Fibroblast of lung (primary cell): ENCODE results near the gene PALLD. TPM values are rescaled to one million over a fixed set of nuclear protein-coding genes. Genes with fewer than 3 reads are reported as not detected.
A peak's percentile ranks its signal among the peaks of the same experiment; 100 is the strongest.

Experiments used
- DNase-seq, 2 donors: peaks; one replicate each; pipeline versions ENCODE4 v3.0.0 to v3.0.0-alpha.2; 2010; ENCODE audit warnings: low read depth in 2 of 2
- H2AFZ ChIP-seq: 2 replicates; pipeline ENCODE4 v1.5.1; 2012; ENCODE audit warnings: low read length, control low read depth, inconsistent platforms
- H3K27ac ChIP-seq: 2 replicates; pipeline ENCODE4 v1.5.1; 2011; ENCODE audit warnings: low read length, control low read depth; ENCODE audit not compliant: insufficient read depth
- H3K27me3 ChIP-seq: 2 replicates; pipeline ENCODE4 v1.5.1; 2011; ENCODE audit warnings: mild to moderate bottlenecking, low read length; ENCODE audit not compliant: control insufficient read depth, insufficient read depth
- H3K36me3 ChIP-seq: 2 replicates; pipeline ENCODE4 v1.5.1; 2011; ENCODE audit warnings: low read length; ENCODE audit not compliant: control insufficient read depth, insufficient read depth
- H3K4me1 ChIP-seq: 2 replicates; pipeline ENCODE4 v1.5.1; 2011; ENCODE audit warnings: low read length; ENCODE audit not compliant: control insufficient read depth, insufficient read depth; ENCODE audit errors: extremely low read depth
- H3K4me2 ChIP-seq: 2 replicates; pipeline ENCODE4 v1.5.1; 2011; ENCODE audit warnings: low read length, control low read depth; ENCODE audit not compliant: insufficient read depth; ENCODE audit errors: extremely low read depth
- H3K4me3 ChIP-seq, 4 experiments: fragments of 200-600 bp in 1 of 4; sonication (generic) in 1 of 4; replicated peaks in 1 of 4; 2 replicates each; pipeline ENCODE4 v1.5.1; 2011 to 2016; ENCODE audit warnings: low read length in 4 of 4, low read depth in 3 of 4, mild to moderate bottlenecking in 3 of 4, control low read depth in 2 of 4, inconsistent platforms in 1 of 4, mixed read lengths in 1 of 4; ENCODE audit not compliant: insufficient read depth in 1 of 4; ENCODE audit errors: control extremely low read depth in 1 of 4
- H3K79me2 ChIP-seq: 2 replicates; pipeline ENCODE4 v1.5.1; 2012; ENCODE audit warnings: mild to moderate bottlenecking, low read length, inconsistent platforms; ENCODE audit not compliant: control insufficient read depth, insufficient read depth
- H3K9ac ChIP-seq: 2 replicates; pipeline ENCODE4 v1.5.1; 2011; ENCODE audit warnings: mild to moderate bottlenecking, low read length, control low read depth; ENCODE audit not compliant: insufficient read depth
- H3K9me3 ChIP-seq: 2 replicates; pipeline ENCODE4 v1.5.1; 2012; ENCODE audit warnings: low read depth, low read length; ENCODE audit not compliant: control insufficient read depth, insufficient read depth
- H4K20me1 ChIP-seq: 2 replicates; pipeline ENCODE4 v1.5.1; 2011; ENCODE audit warnings: low read length; ENCODE audit not compliant: control insufficient read depth, insufficient read depth; ENCODE audit errors: extremely low read depth
- EZH2 ChIP-seq: IDR thresholded peaks from 2 replicates; pipeline ENCODE4 v1.5.1; 2012; ENCODE audit warnings: low read length, control low read depth, mild to moderate bottlenecking; ENCODE audit errors: missing control alignments
- polyA plus RNA-seq, 2 donors: library from polyadenylated mRNA; depleted of rRNA in 1 of 2; stranded (reverse) in 1 of 2; unstranded in 1 of 2; fragments of >200 nt; gene quantifications; 2 replicates each; pipeline ENCODE4 v1.2.1, GENCODE V29; 2011 to 2012; ENCODE audit warnings: missing spikeins in 1 of 2
- total RNA-seq: library from RNA; depleted of rRNA; stranded (reverse); fragments of >200 nt; gene quantifications from 2 replicates; pipeline ENCODE4 v1.2.1, GENCODE V29; 2014
- TF ChIP-seq, protein P1 (sequence below), 2 donors: IDR thresholded peaks in 1 of 2; conservative IDR thresholded peaks in 1 of 2; 1 replicate in 1 of 2; 2 replicates in 1 of 2; pipeline ENCODE4 v1.5.1; 2011 to 2012; ENCODE audit warnings: low read length in 2 of 2, control low read depth in 1 of 2, inconsistent platforms in 1 of 2, low read depth in 1 of 2, mild to moderate bottlenecking in 1 of 2

Gene PALLD
- total and polyA plus RNA-seq, 2 donors (not counting 1 experiment from before 2014, with no cell fraction given): 200 to 205 TPM

DNA sequence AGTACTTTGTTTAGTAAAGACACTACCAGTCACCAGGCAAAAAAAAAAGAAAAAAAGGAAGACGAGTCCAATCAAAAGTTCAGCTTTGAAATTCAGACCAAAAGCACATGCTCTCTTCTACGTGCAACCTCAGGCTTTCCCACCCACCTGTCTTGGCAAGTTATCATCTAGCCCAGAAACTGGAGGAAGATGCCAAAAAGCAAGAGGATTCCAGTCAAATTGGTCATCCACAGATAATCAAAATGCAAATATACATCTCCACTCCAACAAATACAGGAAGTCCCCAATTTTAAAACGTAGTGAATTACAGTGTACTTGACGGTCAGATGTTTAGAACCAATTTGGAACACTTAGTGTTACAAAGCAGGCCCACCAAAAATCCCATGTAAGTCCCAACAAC lies 96.5 kb downstream of the PALLD start:
- H3K4me2 ChIP-seq: no peak overlapping the region
- no peak overlapping the region for H3K9ac ChIP-seq
- H3K27ac ChIP-seq: no peak overlapping the region
- H3K27me3 ChIP-seq: no peaks in the 10 kb centered on the region
- no peak overlapping the region for H2AFZ ChIP-seq
- no peaks in the 10 kb centered on the region for H3K79me2 ChIP-seq
- no peak overlapping the region for H3K4me3 ChIP-seq
- H4K20me1 ChIP-seq: no peaks in the 10 kb centered on the region
- H3K4me1 ChIP-seq: peaks cover 2% of the 10 kb centered on the region
- TF ChIP-seq EZH2: no peak
- TF ChIP-seq, protein P1, sequence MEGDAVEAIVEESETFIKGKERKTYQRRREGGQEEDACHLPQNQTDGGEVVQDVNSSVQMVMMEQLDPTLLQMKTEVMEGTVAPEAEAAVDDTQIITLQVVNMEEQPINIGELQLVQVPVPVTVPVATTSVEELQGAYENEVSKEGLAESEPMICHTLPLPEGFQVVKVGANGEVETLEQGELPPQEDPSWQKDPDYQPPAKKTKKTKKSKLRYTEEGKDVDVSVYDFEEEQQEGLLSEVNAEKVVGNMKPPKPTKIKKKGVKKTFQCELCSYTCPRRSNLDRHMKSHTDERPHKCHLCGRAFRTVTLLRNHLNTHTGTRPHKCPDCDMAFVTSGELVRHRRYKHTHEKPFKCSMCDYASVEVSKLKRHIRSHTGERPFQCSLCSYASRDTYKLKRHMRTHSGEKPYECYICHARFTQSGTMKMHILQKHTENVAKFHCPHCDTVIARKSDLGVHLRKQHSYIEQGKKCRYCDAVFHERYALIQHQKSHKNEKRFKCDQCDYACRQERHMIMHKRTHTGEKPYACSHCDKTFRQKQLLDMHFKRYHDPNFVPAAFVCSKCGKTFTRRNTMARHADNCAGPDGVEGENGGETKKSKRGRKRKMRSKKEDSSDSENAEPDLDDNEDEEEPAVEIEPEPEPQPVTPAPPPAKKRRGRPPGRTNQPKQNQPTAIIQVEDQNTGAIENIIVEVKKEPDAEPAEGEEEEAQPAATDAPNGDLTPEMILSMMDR (conservative IDR thresholded peaks at IDR 0.05 in 1 of 2, IDR thresholded peaks at IDR 0.05 in 1 of 2; ENCODE audit: low read depth in 1 of 2, low read length in 2 of 2): no peak
- peak in 1 of 2 donors; percentile 80 for DNase-seq
- no peaks in the 10 kb centered on the region for H3K36me3 ChIP-seq
- H3K9me3 ChIP-seq: no peaks in the 10 kb centered on the region

DNA sequence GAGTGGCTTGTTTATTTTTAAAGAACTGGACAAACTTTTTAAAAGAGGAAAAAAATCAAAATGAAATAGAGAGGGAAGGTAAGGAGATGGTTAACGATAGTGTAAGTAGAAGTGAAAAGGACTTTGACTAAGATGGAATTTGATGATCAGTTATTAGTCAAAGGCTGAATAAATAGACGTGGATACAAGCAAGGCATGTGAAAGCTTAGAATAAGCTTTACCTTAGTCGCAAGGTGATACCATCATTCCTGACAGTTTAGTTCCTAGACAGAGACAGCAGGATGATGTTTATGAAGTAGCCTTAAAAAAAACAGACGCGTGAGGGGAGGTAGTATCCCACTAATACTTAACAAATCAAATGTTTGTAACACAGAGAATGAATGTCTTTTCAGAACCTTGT lies 97.3 kb downstream of the PALLD start:
- no peak for DNase-seq

DNA sequence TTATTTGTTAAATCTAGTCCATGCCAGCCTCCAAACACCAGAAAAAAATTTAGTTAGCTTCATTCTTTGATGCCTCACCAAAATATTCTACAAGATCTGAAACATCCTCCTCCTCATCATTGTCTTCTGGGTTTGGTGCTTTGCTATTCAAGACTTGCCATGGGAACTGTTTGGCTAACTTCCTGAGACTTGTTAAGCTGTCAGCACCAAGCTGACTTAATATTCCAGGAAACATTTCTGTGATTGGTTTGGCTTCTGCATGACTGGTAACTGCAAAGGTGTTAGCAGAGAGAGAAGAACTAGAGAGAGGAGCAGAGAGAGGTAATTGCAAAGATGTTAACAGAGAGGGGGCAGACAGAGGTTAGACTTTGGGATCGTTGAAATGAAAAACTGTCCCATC lies 101.3 kb downstream of the PALLD start:
- Histone ChIP-seq H3K4me2 (no peak overlapping the region), H2AFZ (no peak overlapping the region)

More for the DNA sequence above, 97.3 kb downstream of the PALLD start:
- no peak overlapping the region for H3K27ac ChIP-seq
- H3K36me3 ChIP-seq: no peaks in the 10 kb centered on the region
- no peaks in the 10 kb centered on the region for H3K9me3 ChIP-seq
- H3K79me2 ChIP-seq: no peaks in the 10 kb centered on the region
- H3K4me2 ChIP-seq: no peak overlapping the region
- TF ChIP-seq, protein P1 (conservative IDR thresholded peaks at IDR 0.05 in 1 of 2, IDR thresholded peaks at IDR 0.05 in 1 of 2; ENCODE audit: low read depth in 1 of 2, low read length in 2 of 2): no peak
- no peak for TF ChIP-seq EZH2
- no peaks in the 10 kb centered on the region for H3K4me1 ChIP-seq
- no peak overlapping the region for H3K9ac ChIP-seq
- H4K20me1 ChIP-seq: no peaks in the 10 kb centered on the region
- H3K27me3 ChIP-seq: no peaks in the 10 kb centered on the region
- no peak overlapping the region for H2AFZ ChIP-seq
- no peak overlapping the region for H3K4me3 ChIP-seq

More for the DNA sequence above, 101.3 kb downstream of the PALLD start:
- TF ChIP-seq, protein P1 (conservative IDR thresholded peaks at IDR 0.05 in 1 of 2, IDR thresholded peaks at IDR 0.05 in 1 of 2; ENCODE audit: low read depth in 1 of 2, low read length in 2 of 2): no peak
- TF ChIP-seq EZH2: no peak
- DNase-seq: no peak
- Histone ChIP-seq H3K79me2 (no peaks in the 10 kb centered on the region), H3K36me3 (no peaks in the 10 kb centered on the region), H3K9ac (no peak overlapping the region), H3K4me3 (no peak overlapping the region), H4K20me1 (no peaks in the 10 kb centered on the region), H3K4me1 (no peaks in the 10 kb centered on the region), H3K27me3 (no peaks in the 10 kb centered on the region), H3K27ac (no peak overlapping the region), H3K9me3 (no peaks in the 10 kb centered on the region)
